Activated naive CD8-positive, alpha-beta T cell treated with anti-CD3 and anti-CD28 coated beads, Interleukin-2, amount 10 ng/mL, durations not matched to agents 7 days and 5 days (primary cell): Measurements from ENCODE around the gene PRDM10. TPM values are rescaled to one million over a fixed set of nuclear protein-coding genes. Genes with fewer than 3 reads are reported as not detected.
"Not testable (repeated sequence)": the region's sequence is repeated elsewhere in the genome, so short reads cannot be mapped to it uniquely, and the experiment has no call there.

ENCODE experiments used
- ATAC-seq: fragments of 150-1000 bp; cut with Tn5 transposase; one replicate; pipeline ENCODE4 v1.10.0; 2021; ENCODE audit warnings: low read depth, moderate library complexity
- POLR2A ChIA-PET: fragments of 350-600 bp; sonication (Branson Sonifier 250); formaldehyde crosslinking; loops from one replicate; lab custom pipeline; 2021; ENCODE audit warnings: antibody characterized with exemption; lab: Charles Lee
- DNase-seq: peaks from one replicate; pipeline ENCODE4 v3.0.0; 2021
- H3K27ac Mint-ChIP-seq: one replicate; pipeline ENCODE4 v1.8.0; 2022; ENCODE audit warnings: mild to moderate bottlenecking, mixed read lengths
- H3K27me3 Mint-ChIP-seq: one replicate; pipeline ENCODE4 v1.8.0; 2022; ENCODE audit warnings: mild to moderate bottlenecking, moderate library complexity, mixed read lengths
- H3K36me3 Mint-ChIP-seq: one replicate; pipeline ENCODE4 v1.8.0; 2021; ENCODE audit warnings: mild to moderate bottlenecking, mixed read lengths
- H3K4me1 Mint-ChIP-seq: one replicate; pipeline ENCODE4 v1.8.0; 2021; ENCODE audit warnings: mixed read lengths
- H3K4me3 Mint-ChIP-seq: one replicate; pipeline ENCODE4 v1.8.0; 2022; ENCODE audit warnings: mild to moderate bottlenecking, moderate library complexity, mixed read lengths
- H3K9me3 Mint-ChIP-seq: one replicate; pipeline ENCODE4 v1.8.0; 2021; ENCODE audit warnings: mixed read lengths
- total RNA-seq, 2 experiments: library from RNA; stranded (reverse); gene quantifications; one replicate each; pipeline ENCODE4 v1.2.3, GENCODE V29; 2021

Gene PRDM10
- total RNA-seq, 2 experiments from 2014 or later, result 14.5 to 17.6 TPM

DNA sequence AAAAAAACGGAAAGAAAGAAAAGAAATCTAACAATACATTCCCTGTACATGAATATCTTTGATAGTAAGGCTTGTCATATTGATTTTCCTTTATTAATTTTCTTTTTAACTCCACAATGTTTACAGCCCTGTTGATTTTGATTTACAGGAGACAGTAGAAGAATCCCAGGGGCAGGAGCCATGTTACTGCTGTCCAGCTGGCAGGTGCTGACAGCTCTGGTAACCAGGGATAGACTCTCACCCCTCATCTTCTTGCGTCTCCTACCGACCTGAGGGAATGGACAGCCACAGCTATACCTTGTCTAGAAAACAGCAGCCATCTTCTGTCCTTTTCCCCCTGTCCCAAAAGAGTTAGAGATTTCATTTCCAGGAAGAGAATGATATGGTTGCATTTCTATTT lies 37.4 kb downstream of the PRDM10 start:
- no peaks in the 10 kb centered on the region for H3K9me3 Mint-ChIP-seq
- H3K4me1 Mint-ChIP-seq, result peaks cover 9% of the 10 kb centered on the region
- POLR2A ChIA-PET, result no interaction called here
- peaks cover 1% of the 10 kb centered on the region for H3K36me3 Mint-ChIP-seq
- no peak overlapping the region for H3K4me3 Mint-ChIP-seq
- no peak for ATAC-seq
- H3K27ac Mint-ChIP-seq, result no peak overlapping the region
- no peak for DNase-seq
- H3K27me3 Mint-ChIP-seq, result peaks cover 3% of the 10 kb centered on the region

DNA sequence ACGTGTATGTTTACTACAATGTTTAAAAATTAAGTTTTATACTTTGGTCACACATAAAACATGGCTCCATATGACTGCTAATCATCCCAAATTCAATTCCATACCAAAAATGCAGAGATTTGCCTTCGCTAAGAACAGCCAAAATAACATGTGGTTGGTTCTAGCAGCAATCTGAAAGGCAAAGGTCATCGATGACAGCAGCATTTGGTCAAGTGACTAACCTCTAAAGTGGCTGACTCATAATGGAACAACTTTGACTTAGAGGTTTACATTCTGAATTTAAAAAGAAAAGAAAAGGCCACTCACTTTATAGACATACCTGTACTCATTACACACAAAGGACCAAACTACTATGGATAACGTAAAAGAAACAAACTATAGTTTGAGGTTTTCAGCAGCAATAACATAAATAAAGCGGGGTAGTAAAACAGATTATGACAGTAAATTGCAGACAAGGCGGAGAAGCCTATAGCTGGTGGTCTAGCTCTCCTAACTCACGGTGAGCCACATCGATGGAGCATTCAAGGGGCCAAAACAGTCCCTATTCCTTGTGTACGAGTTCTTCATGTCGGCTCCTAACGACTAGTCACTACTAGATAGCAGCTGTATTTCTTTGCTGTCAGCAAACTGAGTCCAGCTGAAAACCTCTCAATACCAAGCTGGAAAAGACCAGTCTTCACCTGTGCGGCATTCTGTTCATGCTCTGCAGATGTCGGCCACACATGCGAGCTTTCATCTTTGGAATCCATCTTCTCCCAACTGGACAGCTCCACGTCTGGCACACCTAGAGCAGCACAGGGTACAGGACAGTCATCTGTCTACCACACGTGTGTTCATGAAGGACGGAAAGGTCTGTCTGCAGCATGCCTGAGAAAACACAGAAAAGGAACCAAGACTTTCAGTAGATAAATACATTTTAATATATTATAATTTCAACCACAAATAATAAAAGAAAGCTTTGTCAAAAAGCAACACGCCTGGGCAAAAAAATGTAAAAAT lies 42.1 kb downstream of the PRDM10 start:
- POLR2A ChIA-PET, result no interaction called here
- no peak overlapping the region for H3K27ac Mint-ChIP-seq

DNA sequence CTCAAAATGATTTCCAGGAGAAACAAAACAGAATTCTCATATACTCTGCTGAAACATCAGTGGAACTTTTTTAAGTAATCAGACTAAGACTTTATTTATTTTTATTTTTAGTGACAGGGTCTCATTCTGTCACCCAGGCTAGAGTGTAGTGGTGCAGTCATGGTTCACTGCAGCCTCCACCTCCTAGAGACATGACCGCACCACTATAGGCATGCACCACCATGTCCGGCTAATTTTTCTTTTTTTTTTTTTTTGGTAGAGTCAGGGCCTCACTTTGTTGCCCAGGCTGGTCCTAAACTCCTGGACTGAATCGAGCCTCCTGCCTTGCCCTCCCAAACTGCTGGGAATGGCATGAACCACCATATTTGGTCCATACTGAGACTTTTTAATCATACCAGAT lies 42.9 kb downstream of the PRDM10 start:
- POLR2A ChIA-PET, result no interaction called here
- H3K27ac Mint-ChIP-seq, result no peak overlapping the region

More for the DNA sequence above, 42.1 kb downstream of the PRDM10 start:
- no peak for DNase-seq
- Mint-ChIP-seq H3K36me3 (peaks cover 15% of the 10 kb centered on the region), H3K27me3 (peaks cover 3% of the 10 kb centered on the region), H3K4me3 (no peak overlapping the region), H3K4me1 (peaks cover 7% of the 10 kb centered on the region), H3K9me3 (no peaks in the 10 kb centered on the region)
- ATAC-seq, result no peak

DNA sequence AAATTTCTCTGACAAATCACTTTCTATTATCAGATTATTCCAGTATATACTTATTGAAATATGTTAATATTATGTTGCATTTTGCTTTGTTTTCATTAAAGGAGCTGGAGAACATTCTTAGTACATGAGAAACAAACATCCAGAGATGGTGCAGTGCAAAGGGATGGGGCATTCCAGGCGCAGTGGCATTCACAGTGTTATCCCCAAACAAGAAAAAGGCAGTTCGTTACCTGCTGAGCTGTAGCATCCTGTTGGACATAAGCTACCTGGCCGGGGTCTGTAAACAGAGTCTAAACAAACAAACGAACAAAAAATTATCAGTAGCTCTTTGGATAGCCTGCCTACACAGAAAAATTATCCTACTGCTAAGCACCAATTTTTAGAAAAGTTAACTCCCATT lies 47.4 kb downstream of the PRDM10 start:
- no peaks in the 10 kb centered on the region for H3K27me3 Mint-ChIP-seq
- H3K4me1 Mint-ChIP-seq, result peaks cover under 1% of the 10 kb centered on the region
- H3K9me3 Mint-ChIP-seq, result no peaks in the 10 kb centered on the region
- DNase-seq (no peak), ATAC-seq (no peak)
- POLR2A ChIA-PET, result no interaction called here
- peaks cover 18% of the 10 kb centered on the region for H3K36me3 Mint-ChIP-seq
- no peak overlapping the region for H3K4me3 Mint-ChIP-seq
- no peak overlapping the region for H3K27ac Mint-ChIP-seq

More for the DNA sequence above, 42.9 kb downstream of the PRDM10 start:
- H3K4me3 Mint-ChIP-seq, result no peak overlapping the region
- no peak for DNase-seq
- H3K27me3 Mint-ChIP-seq, result peaks cover 3% of the 10 kb centered on the region
- no peak for ATAC-seq
- H3K4me1 Mint-ChIP-seq, result peaks cover 7% of the 10 kb centered on the region
- H3K36me3 Mint-ChIP-seq, result peaks cover 17% of the 10 kb centered on the region
- H3K9me3 Mint-ChIP-seq, result no peaks in the 10 kb centered on the region

DNA sequence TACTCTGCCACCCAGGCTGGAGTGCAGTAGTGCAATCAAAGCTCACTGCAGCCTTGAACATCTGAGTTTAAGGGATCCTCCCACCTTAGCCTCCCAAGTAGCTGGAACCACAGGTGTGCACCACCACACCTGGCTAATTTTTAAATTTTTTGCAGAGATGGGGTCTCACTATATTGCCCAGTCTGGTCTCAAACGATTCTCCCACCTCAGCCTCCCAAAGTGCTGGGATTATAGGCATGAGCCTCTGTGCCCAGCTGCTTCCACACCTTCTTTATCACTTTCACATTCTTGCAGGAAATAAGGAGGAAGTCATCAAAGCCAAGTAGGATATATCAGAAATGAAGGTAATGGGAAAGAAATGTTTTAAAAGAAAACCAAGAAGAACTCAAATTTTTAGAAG lies 47.9 kb downstream of the PRDM10 start:
- DNase-seq, H3K27ac Mint-ChIP-seq, H3K4me1 Mint-ChIP-seq, ATAC-seq, H3K4me3 Mint-ChIP-seq, H3K27me3 Mint-ChIP-seq, H3K9me3 Mint-ChIP-seq, POLR2A ChIA-PET: not testable (repeated sequence)
- H3K36me3 Mint-ChIP-seq, result peaks cover 18% of the 10 kb centered on the region

GRCh38 chr11:129951866-129952262 lies 50.8 kb downstream of the PRDM10 start:
- Mint-ChIP-seq H3K9me3 (no peaks in the 10 kb centered on the region), H3K27ac (no peak overlapping the region), H3K27me3 (no peaks in the 10 kb centered on the region), H3K36me3 (peaks cover 6% of the 10 kb centered on the region), H3K4me3 (no peak overlapping the region), H3K4me1 (no peaks in the 10 kb centered on the region)
- POLR2A ChIA-PET, result no interaction called here
- no peak for DNase-seq
- ATAC-seq, result no peak

- DNase-seq, result no peak
- POLR2A ChIA-PET, result no interaction called here
Measured at GRCh38 chr11:129951201-129951865, 51.3 kb downstream of the PRDM10 start.

DNA sequence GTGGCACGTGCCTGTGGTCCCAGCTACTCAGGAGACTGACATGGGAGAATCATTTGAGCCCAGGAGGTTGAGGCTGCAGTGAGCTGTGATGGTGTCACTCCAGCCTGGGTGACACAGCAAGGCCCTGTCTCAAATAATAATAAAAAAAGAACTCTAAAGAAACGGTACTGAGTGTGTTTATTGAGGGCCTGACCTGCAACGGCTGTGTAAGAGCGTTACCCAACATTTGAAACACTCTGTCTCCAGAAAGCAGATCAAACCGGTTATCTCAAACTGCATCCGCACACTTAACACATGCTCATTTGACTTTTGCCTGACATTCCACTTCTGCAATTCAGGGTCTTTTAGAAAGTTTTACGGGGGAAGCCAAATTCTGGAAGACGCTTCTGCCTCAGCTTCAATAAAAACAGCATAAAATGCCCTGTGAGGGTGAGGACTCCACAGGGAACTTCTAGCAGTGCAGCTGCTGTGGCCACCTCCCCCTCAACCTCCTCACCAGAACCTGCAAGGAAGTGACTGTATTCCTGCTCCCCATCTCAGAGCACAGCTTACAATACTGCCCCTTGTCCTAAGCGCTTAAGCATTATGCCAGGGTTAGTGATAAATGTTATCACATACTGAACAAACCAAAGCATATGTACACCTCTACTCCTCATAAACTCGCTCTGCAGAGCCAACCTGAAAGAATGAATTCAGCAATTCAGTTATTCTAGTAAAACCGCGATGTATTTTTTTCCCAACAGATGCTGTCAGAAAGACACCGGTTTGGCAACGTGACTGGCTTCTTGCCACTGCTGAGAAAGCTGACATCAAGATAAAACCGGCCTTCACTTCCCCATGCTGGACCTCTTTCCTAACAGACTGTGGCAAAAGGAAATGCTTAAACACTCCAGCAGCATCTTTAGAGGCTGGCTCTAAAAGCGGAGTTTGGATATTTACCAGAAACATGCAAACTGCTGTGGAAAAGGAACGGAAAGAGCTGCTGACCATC lies 52.2 kb downstream of the PRDM10 start:
- Mint-ChIP-seq H3K4me3 (no peak overlapping the region), H3K4me1 (peaks cover 3% of the 10 kb centered on the region), H3K36me3 (peaks cover 9% of the 10 kb centered on the region), H3K27ac (no peak overlapping the region), H3K27me3 (no peaks in the 10 kb centered on the region), H3K9me3 (no peaks in the 10 kb centered on the region)
- no peak for DNase-seq
- no peak for ATAC-seq
- POLR2A ChIA-PET, result no interaction called here

More at GRCh38 chr11:129951201-129951865, 51.3 kb downstream of the PRDM10 start:
- Mint-ChIP-seq H3K4me3 (no peak overlapping the region), H3K27ac (no peak overlapping the region), H3K36me3 (peaks cover 6% of the 10 kb centered on the region), H3K9me3 (no peaks in the 10 kb centered on the region), H3K4me1 (peaks cover 3% of the 10 kb centered on the region), H3K27me3 (no peaks in the 10 kb centered on the region)
- ATAC-seq, result no peak

GRCh38 chr11:129948926-129949466 lies 53.6 kb downstream of the PRDM10 start:
- H3K36me3 Mint-ChIP-seq, result peaks cover 9% of the 10 kb centered on the region
- no peak for ATAC-seq

DNA sequence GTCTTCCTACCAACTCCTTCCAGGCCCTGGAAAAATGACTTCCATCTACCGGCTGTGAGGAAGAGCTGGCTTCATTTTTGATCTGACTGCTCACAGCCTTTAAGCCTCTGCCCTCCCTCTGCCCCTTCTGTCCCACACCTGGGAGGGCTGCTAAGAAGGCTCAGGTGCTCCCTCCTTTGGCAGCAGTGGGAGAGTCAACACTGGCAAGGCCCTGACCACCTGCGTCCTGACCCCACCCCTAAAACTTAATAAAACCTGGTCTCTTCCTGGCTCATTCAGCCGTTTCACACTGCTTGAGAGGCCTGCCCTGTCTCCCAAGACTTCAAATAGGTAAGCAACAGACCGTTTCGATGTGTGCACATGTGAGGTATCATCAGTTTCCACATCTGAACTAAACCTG lies 55.2 kb downstream of the PRDM10 start:
- H3K4me1 Mint-ChIP-seq, result peaks cover 3% of the 10 kb centered on the region

More at GRCh38 chr11:129948926-129949466, 53.6 kb downstream of the PRDM10 start:
- H3K4me1 Mint-ChIP-seq, result peaks cover 3% of the 10 kb centered on the region
- no peak for DNase-seq
- H3K4me3 Mint-ChIP-seq, result no peak overlapping the region
- H3K27me3 Mint-ChIP-seq, result no peaks in the 10 kb centered on the region
- H3K9me3 Mint-ChIP-seq, result no peaks in the 10 kb centered on the region
- no peak overlapping the region for H3K27ac Mint-ChIP-seq
- POLR2A ChIA-PET, result no interaction called here

GRCh38 chr11:129946965-129947364 lies 55.7 kb downstream of the PRDM10 start:
- H3K27ac Mint-ChIP-seq, result no peak overlapping the region
- no peaks in the 10 kb centered on the region for H3K27me3 Mint-ChIP-seq

More for the DNA sequence above, 55.2 kb downstream of the PRDM10 start:
- no peaks in the 10 kb centered on the region for H3K9me3 Mint-ChIP-seq
- H3K27ac Mint-ChIP-seq, result no peak overlapping the region
- POLR2A ChIA-PET, result no interaction called here
- no peak overlapping the region for H3K4me3 Mint-ChIP-seq
- peaks cover 9% of the 10 kb centered on the region for H3K36me3 Mint-ChIP-seq
- H3K27me3 Mint-ChIP-seq, result no peaks in the 10 kb centered on the region
- ATAC-seq (no peak), DNase-seq (no peak)

DNA sequence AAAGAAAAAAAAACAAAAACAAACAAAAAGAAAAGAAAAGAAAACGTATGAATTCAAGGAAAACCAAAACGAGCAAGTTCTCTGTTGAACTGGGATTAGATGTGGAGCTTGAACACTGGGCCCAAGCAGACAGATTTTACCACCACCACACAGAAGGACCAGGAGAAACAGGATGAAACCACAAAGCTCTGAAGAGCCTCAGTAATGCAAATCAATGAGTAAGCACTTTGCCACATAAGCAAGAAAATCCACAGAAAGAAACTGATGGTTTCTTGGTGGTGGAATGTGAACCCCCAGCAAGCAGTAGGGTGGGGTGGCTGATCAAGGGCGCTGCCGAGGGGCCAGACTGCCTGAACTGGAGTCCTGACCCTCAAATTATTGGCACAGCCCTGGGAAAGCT lies 56.4 kb downstream of the PRDM10 start:
- no peaks in the 10 kb centered on the region for H3K27me3 Mint-ChIP-seq
- no peaks in the 10 kb centered on the region for H3K9me3 Mint-ChIP-seq
- H3K36me3 Mint-ChIP-seq, result peaks cover 16% of the 10 kb centered on the region
- DNase-seq (no peak), ATAC-seq (no peak)
- H3K4me1 Mint-ChIP-seq, result peaks cover 3% of the 10 kb centered on the region
- no peak overlapping the region for H3K4me3 Mint-ChIP-seq
- no peak overlapping the region for H3K27ac Mint-ChIP-seq
- POLR2A ChIA-PET, result no interaction called here

More at GRCh38 chr11:129946965-129947364, 55.7 kb downstream of the PRDM10 start:
- Mint-ChIP-seq H3K4me3 (no peak overlapping the region), H3K4me1 (peaks cover 3% of the 10 kb centered on the region), H3K36me3 (peaks cover 9% of the 10 kb centered on the region), H3K9me3 (no peaks in the 10 kb centered on the region)
- ATAC-seq (no peak), DNase-seq (no peak)
- POLR2A ChIA-PET, result no interaction called here
